ENCODE measurements around the gene NKTR. TPM values are rescaled to one million over a fixed set of nuclear protein-coding genes. Genes with fewer than 3 reads are reported as not detected.

The NKTR gene
- total RNA-seq, 4 donors from 2014 or later: 130 to 244 (median 148) TPM

DNA sequence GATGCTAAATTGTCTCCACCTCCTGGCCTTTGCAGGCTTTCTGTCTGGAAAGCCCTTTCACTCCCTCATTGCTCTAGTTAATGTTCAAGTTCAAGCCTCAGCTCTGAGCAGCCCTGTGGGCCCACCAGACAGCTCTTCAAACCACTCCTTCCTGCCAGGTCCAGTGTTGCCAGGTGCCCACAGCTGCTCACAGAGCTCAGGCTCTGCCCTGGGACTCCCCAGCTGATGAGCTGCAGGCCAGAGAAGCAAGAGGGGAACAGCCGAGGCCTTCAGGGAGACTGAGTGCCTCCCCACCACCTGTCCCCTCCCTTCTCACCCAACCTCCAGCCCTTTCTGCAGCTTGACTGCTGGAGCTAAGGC lies 51.7 kb downstream of the NKTR start:
- TF ChIP-seq, protein P1, sequence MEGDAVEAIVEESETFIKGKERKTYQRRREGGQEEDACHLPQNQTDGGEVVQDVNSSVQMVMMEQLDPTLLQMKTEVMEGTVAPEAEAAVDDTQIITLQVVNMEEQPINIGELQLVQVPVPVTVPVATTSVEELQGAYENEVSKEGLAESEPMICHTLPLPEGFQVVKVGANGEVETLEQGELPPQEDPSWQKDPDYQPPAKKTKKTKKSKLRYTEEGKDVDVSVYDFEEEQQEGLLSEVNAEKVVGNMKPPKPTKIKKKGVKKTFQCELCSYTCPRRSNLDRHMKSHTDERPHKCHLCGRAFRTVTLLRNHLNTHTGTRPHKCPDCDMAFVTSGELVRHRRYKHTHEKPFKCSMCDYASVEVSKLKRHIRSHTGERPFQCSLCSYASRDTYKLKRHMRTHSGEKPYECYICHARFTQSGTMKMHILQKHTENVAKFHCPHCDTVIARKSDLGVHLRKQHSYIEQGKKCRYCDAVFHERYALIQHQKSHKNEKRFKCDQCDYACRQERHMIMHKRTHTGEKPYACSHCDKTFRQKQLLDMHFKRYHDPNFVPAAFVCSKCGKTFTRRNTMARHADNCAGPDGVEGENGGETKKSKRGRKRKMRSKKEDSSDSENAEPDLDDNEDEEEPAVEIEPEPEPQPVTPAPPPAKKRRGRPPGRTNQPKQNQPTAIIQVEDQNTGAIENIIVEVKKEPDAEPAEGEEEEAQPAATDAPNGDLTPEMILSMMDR (IDR thresholded peaks at IDR 0.05; ENCODE audit: low read depth): no peak

GRCh38 chr3:42652611-42653302 lies 52.3 kb downstream of the NKTR start:
- TF ChIP-seq, protein P1 (IDR thresholded peaks at IDR 0.05; ENCODE audit: low read depth): no peak

DNA sequence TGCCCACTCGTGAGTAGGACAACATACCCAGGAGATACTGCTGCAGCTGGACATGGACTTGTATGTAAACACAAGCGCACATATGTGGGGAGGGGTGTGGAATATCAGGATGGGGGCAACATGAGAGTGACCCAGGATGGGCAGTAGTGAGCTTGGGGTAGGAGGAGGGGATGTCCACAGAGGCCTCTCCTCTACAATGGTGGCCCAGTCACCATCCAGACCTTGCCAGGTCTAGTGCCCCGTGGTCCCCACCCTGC lies 52.7 kb downstream of the NKTR start:
- TF ChIP-seq, protein P1 (IDR thresholded peaks at IDR 0.05; ENCODE audit: low read depth): no peak

GRCh38 chr3:42653560-42654330 lies 53.3 kb downstream of the NKTR start, which contains the start of gene ZBTB47:
Gene ZBTB47 (plus strand): TSS chr3:42653697. CDS start chr3:42658356, 4,659 bp downstream.
- TF ChIP-seq, protein P1 (IDR thresholded peaks at IDR 0.05; ENCODE audit: low read depth): no peak

DNA sequence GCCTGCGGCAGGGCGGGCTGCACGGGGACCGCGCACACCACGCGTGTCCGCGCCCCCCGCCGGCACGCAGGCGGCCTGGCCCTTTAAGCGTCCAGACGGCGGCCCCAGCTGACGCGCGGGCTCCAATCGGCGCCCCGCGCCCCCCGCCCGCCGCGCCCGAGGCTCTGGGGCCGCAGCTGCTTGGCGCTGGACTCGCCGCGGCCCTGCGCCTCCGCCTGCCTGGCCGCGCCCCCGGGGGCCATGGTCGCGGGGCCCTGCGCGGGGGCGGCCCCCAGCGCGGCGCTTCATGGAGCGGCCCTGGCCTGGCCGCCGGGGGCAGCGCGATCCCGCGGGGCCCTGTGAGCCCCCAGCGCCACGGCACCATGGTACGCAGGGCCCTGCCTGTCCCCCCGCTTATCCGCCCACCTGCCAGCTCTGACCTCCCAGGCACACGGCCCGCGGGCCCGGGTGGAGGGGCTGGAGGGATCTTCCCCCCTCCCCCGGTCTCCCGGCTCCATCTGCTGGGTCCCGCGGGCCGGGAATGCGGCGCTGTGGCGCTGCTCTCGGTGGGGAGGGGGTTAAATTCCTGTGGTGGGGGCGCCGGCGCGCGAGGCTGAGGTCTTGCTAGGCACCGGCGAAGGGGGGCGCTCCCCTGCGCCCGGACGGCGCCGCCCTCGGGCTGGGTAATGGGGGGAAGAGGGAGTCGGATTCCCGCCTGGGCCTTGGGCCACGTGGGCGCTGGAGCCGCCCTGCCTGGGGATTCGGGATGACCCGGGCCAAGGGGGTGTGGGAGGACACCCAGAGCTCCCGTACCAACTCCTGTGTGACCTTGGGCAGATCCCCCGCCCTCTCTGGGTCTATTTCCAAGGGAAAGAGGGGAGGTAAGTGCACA lies 54.1 kb downstream of the NKTR start:
- TF ChIP-seq, protein P1 (IDR thresholded peaks at IDR 0.05; ENCODE audit: low read depth): no peak

DNA sequence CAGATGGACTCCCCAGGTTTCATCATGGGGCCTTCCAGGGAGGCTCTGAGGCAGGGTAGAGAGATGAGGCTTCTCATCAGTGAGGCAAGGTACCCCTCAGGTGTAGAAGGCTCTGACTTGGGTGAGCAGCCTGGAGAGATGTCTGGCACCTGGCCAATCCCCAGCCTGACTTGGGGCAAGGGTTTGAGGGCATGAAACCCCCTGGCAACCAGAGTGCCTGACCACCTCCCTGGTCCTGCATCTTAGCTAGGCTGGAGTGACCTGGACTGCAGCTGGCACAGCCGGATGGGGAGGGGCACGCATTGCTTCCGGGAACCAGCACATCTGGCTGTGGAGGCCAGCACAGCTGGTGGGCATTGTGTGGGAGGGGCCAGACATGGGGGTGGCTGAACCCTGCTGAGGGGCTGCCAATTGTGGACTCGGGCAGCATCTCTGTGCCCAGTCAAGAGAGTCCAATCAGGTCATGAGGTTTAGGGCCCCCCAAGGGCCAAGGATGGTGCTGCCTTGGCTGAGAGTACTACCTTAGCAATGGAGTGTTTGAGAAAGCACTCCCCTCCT lies 54.9 kb downstream of the NKTR start:
- TF ChIP-seq, protein P1 (IDR thresholded peaks at IDR 0.05; ENCODE audit: low read depth): no peak

Data from subcutaneous adipose tissue (tissue), 4 donors.